ENCODE data around the gene OR5K1.

OR5K1 gene

DNA sequence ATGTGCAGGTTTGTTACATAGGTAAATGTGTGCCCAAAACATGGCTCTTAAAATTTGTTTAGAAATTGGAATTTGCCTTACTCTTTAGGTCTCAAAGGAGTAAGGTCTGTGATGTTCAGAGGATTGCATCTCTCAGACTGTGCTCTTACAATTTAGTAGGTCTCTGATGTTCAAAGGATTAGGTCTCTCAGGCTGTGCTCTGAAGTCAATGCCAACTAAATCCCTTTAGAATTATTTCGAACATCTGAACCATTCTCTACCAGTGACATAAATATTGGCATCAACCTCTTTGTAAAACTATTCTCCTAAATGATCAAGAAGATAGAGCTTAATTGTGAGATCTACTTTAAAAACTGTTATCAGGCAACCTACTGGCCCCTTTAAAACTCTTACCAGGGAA lies at the start of gene OR5K1:
Gene OR5K1, plus strand, starts transcription at position 301 of the 400 bp plus-strand sequence. CDS start 6,376 bp downstream, outside the sequence.
- no peak for DNase-seq

DNA sequence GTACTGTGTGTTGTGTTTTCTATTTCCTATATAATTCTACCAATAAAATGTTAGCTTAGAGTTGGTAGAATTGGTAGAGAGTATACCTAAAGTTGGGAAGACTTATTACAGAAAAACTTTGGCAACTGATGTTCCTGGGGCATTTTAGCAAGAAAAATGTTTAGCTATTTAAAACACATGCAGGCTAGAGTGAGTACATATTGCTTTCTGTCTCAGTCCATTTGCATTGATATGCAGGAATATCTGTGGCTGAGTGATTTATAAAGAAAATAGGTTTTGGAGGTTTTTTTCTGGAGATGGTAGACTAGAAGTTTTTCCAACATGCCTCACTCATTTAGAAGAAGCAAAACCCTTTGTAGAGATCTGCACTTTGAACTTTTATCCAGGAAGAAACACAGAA lies 30.4 kb upstream of the OR5K1 start:
- DNase-seq = no peak

DNA sequence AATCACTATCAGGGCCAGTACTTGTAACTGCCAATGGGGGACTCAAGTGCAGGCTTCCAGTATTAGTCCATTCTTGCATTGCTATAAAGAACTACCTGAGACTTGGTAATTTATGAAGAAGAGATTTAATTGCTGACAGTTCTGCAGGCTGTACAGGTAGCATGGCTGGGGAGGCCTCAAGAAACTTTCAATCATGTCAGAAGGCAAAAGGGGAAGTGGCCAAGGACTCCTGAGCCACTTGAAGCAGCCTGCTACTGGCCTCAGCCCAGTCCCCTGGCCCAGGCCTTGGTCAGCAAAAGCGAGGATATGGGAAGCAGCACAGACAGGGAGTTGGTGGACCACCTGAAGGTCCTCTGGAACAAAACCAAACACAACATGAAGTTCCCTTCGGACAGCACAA lies 29.2 kb upstream of the OR5K1 start:
- DNase-seq = no peak

DNA sequence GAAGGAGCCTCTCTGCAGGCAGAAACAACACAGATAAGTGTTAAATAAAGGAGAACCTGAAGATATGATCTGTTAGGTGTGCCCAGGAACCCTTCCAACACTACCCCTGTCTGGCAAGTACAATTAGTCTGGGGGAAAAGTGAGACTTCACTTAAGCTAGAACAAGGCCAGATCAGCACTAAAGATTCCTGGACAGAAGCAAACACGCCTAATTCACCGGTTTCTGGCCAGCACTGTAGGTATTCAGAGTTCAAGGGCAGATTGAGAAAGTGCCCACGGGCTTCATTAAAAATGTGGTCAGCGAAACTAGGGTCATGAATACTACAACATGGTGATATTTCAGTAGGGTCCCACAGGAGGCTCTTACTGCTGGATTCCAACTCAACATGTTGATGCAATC lies 28.6 kb upstream of the OR5K1 start:
- DNase-seq = no peak

DNA sequence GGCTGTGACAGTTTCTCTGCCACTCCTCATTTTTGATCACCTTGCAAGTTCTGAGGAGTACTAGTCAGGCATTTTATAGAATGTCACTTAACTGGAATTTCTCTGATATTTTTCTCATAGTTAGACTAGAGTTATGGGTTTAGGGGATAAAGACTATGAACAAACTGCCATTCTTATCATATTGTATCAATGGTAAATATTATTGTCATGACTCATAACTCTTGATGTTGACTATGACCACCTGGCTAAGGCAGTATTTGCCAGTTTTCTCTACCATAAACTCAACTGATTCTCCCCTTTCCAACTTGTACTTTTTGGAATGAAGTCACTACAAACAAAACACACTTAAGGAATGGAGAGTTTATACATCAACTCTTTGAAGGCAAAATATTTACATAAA lies 22.7 kb upstream of the OR5K1 start:
- no peak for DNase-seq

DNA sequence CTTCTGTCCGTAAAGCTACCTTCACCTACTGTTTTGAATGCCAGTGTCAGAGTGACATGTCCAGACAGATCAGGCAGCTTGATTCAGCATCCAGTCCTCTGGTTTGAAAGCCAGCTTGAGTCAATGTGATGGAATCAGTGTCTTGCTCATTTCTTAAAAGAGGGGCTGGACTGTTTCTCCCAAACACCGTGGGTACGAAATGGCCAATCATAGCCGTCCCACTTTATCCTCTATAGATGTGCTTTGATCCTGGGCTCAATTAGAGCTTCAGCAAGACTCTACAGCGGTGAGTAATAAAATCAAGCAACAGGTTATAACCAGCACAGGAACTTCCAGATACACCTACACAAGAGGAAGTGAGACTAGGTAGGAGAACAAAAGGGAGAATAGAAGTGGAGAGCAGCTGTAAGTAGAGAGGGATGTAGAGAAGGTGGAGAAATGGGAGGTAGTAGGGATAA lies 17.0 kb upstream of the OR5K1 start:
- DNase-seq = no peak

DNA sequence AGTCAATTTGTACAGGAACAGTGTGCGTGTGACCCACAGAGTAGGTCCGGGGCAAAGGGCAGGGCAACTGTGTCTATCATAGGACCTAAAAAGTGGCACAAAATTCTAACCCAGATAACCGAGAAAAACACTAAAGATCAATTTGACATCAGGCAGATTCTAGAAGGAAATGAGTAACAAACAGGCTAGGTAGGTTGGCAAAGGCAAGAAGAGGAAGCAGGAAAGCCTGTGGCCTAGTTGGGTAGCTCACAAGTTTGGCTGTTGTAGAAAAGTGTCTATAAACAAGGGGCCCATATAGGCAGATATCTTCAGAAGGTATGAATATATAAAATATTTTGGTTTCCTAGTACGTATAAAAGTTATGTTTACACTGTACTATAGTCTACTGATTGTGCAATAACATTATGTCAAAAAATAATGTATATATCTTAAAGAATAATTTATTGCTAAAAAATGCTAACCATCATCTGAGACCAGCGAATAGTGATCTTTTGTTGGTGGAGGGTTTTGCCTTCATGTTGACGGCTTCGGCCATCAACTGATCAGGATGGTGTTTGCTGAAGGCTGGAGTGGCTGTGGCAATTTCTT lies 13.3 kb upstream of the OR5K1 start:
- DNase-seq = no peak

DNA sequence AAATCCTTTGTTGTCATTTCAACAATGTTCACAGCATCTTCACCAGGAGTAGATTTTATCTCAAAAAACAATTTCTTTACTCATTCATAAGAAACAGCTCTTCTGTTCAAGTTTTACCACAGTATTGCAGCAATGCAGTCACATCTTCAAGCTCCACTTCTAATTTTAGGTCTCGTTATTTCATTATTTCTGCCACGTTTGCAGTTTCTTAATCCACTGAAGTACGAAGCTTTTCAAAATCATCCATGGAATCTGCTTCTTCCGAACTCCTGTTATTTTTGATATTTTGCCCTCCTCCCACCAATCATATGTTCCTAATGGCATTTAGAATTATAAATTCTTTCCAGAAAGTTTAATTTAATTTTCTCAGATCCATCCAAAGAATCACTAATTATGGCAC lies 12.6 kb upstream of the OR5K1 start:
- DNase-seq = no peak

DNA sequence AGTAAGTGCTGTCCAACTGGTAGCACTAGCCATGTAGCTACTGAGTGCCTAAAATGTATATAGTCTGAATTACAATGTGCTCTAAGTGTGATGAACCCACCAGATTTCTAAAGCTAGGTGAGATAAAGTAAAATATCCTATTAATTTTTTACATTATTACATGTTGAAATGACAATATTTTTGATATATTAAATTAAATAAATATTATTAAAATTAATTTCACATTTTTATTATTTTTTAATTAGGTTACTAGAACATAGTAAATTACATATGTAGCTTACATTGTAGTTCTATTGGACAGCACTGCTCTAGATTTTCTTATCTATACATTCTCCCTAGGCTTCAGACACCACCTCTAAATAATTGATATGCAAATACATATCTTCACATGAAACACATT lies 9.2 kb upstream of the OR5K1 start:
- no peak for DNase-seq

DNA sequence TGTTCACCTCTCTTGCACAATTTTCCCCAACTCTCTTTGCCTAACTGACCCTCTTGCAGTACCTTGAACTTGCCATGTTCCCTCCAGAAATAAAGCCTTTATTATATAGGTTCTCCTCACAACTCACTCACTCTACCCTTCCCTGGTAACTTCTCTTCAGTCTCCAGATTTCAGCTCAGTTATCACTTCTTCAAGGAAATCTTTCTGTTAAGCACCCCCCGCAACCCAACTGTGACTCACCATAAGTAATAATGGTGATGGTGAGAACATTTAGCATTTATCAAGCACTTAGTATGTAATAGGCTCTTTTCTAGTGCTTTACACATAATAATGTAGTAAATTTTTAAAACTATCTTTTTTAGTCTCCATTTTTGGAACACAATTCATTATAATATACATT lies 8.1 kb upstream of the OR5K1 start:
- no peak for DNase-seq

DNA sequence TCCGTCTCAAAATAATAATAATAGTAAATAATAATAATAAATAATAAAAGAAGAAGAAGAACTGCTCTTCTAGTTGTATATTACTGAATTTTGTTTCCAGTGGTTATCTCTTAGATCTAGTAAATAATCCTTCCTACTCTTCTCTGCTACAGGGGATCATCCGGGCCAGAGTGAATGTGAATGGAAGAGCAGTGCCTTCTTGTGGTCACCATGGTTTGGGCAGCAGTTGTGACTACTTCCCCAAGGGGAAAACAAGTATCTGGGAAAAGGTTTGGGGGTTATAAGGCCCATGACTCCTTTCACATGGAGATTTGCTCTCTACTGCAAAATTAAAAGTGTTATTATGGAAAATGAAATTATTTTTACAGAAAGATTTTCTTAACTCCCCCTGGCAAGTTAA lies 5.5 kb upstream of the OR5K1 start:
- DNase-seq = no peak

DNA sequence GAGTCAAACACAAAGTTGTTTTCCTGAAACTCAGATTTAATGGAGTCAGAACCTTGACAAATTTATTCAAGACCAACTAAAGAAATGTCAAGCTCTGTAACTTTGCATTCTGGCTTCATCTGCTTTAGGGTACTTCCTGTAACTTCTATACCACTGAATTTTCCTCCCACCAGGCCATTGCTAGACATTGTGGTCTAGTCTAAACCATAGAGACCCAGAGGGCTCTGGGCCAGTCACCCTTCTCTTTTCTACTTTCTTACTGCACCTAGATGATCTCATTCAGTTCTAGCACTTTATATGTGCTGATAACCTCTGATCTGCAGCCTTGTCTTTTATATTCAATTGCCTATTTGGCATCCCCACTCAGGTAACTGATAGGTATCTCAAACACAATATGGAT lies 2.8 kb upstream of the OR5K1 start:
- no peak for DNase-seq

DNA sequence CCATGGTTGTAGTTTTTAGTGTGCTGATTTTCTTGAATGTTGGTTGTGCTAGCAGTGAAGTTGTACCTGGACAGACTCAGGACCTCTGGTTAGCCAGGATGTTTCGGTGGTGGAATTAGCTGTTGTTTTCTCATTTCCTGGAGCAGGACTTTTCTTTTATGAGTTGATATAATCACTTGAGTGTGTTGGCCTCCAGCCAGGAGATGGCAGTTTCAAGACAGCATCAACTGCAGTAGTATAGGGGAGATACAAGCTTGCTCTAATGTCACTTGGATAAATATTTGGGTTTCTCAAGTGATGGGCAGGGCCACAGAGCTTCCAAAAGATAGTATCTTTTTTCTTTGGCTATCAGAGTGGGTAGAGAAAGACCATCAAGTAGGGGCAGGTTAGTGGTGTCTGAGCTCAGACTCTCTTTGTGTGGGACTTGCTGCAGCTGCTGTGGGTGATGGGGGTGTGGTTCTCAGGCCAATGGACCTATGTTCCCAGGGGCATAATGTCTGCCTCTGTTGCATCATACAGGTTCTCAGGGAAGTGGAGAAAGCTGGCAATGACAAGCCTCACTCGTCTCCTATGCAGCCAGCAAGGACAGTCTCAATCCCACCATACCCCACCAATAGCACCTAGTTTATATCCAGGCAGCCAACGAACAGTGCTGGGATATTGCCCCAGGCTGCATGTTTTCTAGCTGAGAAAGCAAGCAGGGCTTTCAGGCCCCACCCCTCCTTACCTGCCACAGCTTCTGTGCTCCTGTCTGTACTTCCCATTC lies 19.9 kb downstream of the OR5K1 start:
- DNase-seq = no peak

DNA sequence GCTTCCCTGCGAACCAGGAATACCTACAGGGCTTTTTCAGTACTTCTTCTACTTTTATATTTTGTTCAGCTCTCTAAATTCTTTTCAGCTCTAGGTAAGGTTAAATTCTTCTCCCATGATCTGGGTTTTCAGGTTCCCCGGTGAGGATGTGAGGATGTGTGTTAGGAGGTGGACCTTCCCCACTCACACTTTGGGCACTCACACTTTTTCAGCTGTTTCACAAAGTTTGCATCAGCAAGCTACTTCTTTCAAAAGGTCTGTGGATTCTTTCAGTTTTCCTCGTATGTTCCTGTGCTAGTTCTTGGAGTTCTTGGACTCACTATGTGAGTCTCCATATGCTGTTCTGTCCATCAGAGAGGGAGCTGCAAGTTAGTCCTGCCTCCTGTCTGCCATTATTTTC lies 20.6 kb downstream of the OR5K1 start:
- DNase-seq = no peak

DNA sequence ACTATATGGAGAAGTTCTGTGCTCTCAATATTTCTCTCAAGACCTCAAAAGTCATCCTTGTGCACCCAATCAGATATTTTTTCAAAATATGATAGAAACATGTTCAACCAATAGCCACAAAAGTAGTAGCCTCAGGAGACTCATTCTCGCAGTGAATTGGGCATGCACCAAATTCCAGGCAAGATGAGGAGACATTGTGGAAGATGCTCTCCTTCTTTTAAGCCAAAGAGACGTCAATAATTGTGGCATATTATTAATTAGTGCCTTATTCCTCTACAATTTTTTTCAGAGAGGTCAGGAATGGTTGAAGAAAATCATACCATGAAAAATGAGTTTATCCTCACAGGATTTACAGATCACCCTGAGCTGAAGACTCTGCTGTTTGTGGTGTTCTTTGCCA lies 34.4 kb downstream of the OR5K1 start, which contains the start of gene OR5K2:
Gene OR5K2, plus strand, starts transcription at position 301 of the 400 bp plus-strand sequence. Its CDS starts 0 bp downstream, at position 301.
- DNase-seq = no peak

DNA sequence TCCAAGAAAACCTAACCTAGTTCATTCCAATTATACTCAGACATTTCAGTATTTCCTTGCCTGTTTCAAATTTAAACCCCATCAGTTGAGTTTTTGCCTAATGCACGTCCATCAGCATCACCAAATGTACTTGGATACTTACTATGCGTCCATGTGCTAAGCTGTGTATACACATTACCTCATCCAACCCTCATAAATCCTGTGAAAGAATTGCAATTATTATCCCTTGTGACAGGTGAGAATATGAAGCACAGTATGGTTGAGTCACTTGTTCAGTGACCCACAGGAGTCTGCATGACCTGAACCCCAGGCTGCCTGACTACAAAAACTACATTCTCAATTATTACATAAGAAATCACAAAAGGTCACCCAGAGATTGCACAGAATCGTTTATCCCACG lies 37.0 kb downstream of the OR5K1 start:
- DNase-seq = no peak

DNA sequence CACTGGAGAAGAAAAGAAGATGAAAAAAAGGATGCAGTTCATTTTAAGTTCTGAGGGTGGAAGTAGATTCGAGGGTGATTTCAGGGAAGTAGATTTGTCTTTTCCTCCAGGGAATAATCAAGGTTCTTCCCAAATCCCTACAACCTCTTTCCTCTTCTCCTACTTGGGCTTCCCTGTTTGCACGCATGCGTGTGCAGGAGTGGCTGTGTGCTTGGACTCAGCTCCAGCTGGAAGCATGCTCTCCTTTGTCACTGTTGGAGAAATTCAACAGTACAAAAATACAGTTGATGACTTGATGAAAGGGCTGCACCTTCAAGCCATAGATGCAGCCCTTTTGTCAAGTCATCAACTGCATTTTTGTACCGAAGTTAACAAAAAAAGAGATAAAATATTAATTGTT lies 38.3 kb downstream of the OR5K1 start:
- no peak for DNase-seq

DNA sequence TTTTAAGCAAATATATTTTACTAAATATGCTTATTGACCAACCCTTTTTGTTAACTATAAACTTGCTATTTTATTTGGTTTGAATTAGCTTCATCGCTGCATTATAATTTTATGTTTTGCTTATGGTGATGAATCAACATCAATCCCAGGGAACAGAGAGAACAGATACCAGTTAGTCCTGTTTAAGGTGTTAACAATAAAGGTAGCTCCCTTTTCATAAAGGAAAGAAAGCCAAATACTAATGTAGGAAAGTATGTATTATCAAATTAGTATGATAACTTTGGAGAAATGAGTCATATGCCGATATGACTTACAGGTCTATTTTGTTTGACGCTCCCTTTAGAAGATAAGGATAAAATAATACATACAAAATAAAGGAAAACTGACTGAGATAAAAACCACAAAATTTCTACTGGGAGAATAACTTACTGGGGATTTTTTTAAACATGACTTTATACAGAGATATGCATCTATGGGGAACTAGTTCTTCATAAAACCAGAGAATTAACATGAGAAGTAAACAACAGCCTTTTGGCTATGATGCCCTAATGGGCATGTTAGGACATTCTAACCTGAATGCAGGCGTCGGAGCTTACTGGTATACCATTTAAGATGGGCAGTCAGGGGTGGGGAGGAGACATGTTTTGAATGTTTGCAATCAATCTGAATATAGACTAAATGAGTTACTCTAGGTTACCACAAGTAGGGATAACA lies 39.0 kb downstream of the OR5K1 start:
- no peak for DNase-seq

DNA sequence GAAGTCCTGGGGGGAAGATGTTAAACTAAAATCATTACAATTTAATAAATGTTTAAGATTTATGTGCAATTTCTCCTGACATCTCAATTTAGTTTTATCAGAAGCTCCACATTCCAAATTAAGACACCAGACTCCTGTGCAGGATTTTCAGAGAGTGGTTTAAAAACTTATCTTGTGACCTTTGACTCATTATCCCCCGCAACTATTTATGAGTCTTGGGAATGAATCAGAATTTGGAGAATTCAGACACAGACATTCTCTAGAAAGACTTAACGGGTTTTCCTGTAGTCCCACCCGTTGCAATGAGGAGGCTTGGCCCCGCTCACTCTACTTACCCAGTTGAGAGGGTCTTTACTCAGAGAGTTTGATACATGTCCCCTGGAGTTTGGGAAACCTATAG lies 41.5 kb downstream of the OR5K1 start:
- DNase-seq = no peak

DNA sequence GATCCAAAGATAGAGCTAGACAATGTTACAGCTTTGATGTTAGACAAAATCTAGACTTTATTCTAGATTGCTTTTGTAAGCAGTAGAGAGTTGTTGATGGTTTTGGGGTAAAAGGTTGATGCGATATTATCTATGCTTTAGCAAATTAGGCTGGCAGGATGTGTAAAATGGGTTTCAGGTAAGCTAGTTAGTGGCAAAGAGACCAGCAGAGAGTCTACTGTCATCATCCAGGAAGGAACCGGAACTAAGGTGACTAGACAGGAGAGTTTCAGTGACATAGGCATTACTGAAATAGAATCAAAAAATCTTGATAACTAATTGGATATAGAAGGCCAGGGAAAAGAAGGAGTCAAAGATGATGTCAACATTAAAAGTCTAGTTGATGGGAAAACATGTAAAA lies 45.6 kb downstream of the OR5K1 start:
- no peak for DNase-seq

DNA sequence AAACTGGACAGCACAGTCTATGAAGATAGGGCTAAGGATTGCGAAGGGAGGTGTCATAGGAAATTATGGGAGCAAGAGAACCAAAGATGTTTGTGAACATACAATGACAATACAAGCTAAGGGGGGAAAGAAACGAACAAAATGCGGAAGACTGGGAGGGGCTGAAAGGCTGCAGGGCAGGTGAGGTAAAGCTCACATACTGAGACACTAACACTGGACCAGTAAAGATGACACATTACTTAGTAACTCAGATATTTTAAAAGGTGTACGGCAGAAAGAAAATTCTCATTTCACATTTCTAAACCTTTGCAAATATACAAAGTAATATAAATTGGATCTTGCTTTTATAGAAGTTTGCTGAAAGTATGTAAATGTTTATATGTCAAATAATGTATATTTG lies 49.6 kb downstream of the OR5K1 start:
- DNase-seq = no peak

DNA sequence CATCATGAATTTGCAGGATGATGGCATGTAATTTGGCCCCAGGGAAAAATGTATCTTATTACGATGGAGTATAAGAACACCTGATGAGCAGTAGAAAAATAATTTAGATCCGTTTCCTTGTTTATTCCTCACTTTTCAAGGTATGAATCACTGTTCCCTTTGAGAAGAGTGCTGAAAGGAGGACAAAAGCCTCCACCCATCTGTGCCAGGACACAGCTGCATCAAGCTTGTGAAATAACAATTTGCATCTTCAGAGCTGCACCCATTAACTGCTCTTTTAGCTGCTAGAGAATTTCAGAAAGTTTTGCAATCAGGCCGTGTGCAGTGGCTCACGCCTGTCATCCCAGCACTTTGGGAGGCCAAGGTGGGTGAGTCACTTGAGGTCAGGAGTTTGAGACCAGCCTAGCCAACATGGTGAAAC lies 50.1 kb downstream of the OR5K1 start:
- no peak for DNase-seq

DNA sequence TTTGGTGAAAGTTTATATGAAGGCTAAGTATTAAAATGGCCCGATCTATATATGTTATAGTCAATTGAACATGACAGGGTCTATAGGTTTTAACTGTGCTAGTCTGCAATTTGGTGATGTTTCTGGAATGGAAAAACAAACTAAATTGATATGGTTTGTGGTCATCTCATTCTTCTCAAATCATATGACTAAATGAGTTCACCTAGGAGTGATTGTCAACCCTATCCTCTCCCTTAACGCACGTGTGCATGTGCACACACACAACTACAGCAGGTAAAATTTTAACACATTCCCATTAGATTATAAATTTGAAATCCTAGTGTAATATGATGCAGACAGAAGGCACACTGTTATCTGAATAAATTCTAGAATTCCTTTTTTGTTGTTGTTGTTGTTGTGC lies 50.7 kb downstream of the OR5K1 start:
- DNase-seq = no peak

DNA sequence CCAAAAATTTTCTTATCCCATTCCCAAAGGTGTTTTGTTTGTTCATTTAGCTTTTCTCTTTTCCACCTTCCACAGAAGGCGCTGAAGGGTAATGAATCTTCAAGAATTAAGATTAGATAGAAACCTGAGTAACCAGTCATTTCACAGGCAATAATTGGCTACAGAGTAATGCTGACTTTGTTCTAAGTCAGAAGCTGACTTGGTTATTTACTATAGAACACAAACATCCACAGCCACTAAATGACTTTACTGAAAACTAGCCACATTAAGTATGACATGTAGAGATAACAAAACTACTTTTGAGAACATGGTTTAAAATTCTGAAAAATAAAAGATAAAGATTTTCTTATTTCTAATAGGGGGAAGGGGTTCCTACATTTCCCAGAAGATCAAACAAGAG lies 51.9 kb downstream of the OR5K1 start:
- no peak for DNase-seq
